Prostate gland (tissue), 2 donors: ENCODE results near the gene MCC.

ENCODE experiments used
- POLR2AphosphoS5 ChIP-seq: sonication (generic); formaldehyde crosslinking; IDR thresholded peaks from one replicate; pipeline ENCODE4 v1.6.1; 2017; ENCODE audit warnings: antibody characterized with exemption
- TF ChIP-seq, protein P1 (sequence below), 4 experiments: fragments of 200-600 bp in 2 of 4; fragments of 450-650 bp in 2 of 4; sonication (generic) in 2 of 4; IDR thresholded peaks; 1 replicate in 3 of 4; 2 replicates in 1 of 4; pipeline ENCODE4 v1.5.1; 2016 to 2019; ENCODE audit warnings: antibody characterized with exemption in 4 of 4, mild to moderate bottlenecking in 2 of 4, moderate library complexity in 2 of 4

DNA sequence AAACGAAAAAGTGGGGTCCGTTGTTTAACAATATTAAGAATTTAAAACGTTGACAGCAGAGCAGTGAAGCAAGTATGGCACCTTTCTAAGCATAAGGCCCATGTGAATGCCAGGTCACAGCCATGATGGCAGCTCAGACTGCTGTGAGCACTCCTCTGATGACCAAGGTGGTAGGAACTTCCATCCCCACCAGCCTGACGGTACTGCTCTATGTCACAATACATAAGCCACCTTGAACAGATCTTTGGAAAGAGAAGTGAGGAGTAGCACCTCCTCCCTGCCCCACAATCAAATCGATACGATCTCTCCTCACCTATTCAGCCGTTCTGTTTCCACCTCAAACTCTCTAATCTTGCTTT is 405.7 kb downstream of the MCC start:
- TF ChIP-seq, protein P1, sequence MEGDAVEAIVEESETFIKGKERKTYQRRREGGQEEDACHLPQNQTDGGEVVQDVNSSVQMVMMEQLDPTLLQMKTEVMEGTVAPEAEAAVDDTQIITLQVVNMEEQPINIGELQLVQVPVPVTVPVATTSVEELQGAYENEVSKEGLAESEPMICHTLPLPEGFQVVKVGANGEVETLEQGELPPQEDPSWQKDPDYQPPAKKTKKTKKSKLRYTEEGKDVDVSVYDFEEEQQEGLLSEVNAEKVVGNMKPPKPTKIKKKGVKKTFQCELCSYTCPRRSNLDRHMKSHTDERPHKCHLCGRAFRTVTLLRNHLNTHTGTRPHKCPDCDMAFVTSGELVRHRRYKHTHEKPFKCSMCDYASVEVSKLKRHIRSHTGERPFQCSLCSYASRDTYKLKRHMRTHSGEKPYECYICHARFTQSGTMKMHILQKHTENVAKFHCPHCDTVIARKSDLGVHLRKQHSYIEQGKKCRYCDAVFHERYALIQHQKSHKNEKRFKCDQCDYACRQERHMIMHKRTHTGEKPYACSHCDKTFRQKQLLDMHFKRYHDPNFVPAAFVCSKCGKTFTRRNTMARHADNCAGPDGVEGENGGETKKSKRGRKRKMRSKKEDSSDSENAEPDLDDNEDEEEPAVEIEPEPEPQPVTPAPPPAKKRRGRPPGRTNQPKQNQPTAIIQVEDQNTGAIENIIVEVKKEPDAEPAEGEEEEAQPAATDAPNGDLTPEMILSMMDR (IDR thresholded peaks at IDR 0.05) = no peak
- TF ChIP-seq POLR2AphosphoS5 = no peak
